Rectal smooth muscle tissue (tissue), 1 donor: ENCODE data around the gene NBPF1.
"Not testable (repeated sequence)": the region's sequence is repeated elsewhere in the genome, so short reads cannot be mapped to it uniquely, and the experiment has no call there.

ENCODE experiments used
- H3K27ac ChIP-seq: one replicate; pipeline ENCODE4 v1.7.0; 2013; ENCODE audit warnings: low read depth, low read length, inconsistent platforms
- H3K27me3 ChIP-seq: one replicate; pipeline ENCODE4 v1.7.0; 2013; ENCODE audit warnings: low read length; ENCODE audit not compliant: control insufficient read depth, insufficient read depth
- H3K36me3 ChIP-seq: one replicate; pipeline ENCODE4 v1.7.0; 2013; ENCODE audit warnings: low read length; ENCODE audit not compliant: control insufficient read depth, insufficient read depth
- H3K4me1 ChIP-seq: one replicate; pipeline ENCODE4 v1.7.0; 2013; ENCODE audit warnings: low read length; ENCODE audit not compliant: control insufficient read depth, insufficient read depth
- H3K4me3 ChIP-seq: one replicate; pipeline ENCODE4 v1.7.0; 2013; ENCODE audit warnings: low read length
- H3K9ac ChIP-seq: one replicate; pipeline ENCODE4 v1.7.0; 2013; ENCODE audit warnings: low read length

NBPF1 gene

GRCh38 chr1:16611981-16612331 is 1.4 kb downstream of the NBPF1 start:
- H3K27ac ChIP-seq, result peak overlapping the region; percentile 88
- peaks cover 11% of the 10 kb centered on the region for H3K36me3 ChIP-seq
- H3K4me3 ChIP-seq, result peak overlapping the region; percentile 79

DNA sequence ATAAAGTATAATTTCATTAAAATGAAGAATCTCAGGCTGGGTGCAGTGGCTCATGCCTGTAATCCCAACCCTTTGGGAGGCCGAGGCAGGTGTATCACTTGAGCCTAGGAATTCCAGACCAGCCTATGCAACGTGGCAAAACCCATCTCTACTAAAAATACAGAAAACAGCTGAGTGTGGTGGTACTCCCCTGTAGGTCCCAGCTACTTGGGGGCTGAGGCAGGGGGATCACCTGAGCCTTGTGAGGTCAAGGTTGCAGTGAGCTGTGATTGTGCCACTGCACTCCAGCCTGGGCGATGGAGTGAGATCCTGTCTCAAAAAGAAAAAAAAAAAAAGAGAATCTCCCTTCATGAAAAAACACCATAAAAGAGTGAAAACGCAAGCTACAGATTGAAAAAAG is 2.2 kb downstream of the NBPF1 start:
- H3K4me3 ChIP-seq, H3K27ac ChIP-seq, H3K9ac ChIP-seq, H3K27me3 ChIP-seq: not testable (repeated sequence)
- H3K4me1 ChIP-seq, result peaks cover 13% of the 10 kb centered on the region
- peaks cover 15% of the 10 kb centered on the region for H3K36me3 ChIP-seq

More at GRCh38 chr1:16611981-16612331, 1.4 kb downstream of the NBPF1 start:
- not testable (repeated sequence) for H3K9ac ChIP-seq, H3K27me3 ChIP-seq
- H3K4me1 ChIP-seq, result peaks cover 13% of the 10 kb centered on the region

DNA sequence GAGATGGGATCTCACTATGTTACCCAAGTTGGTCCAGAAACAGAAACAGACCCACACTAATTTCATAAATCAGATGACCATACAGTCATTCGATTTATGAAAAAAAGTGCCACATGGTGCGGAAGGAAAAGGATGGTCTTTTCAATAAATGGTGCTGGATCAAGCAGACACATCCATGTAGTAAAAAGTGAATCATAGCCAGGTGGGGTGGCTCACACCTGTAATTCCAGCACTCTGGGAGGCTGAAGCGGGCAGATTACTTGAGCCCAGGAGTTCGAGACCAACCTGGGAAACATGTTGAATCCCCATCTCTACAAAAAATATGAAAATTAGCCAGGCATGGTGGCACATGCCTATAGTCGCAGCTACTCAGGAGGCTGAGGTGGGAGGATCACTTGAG is 2.8 kb downstream of the NBPF1 start:
- H3K9ac ChIP-seq, H3K27ac ChIP-seq, H3K4me3 ChIP-seq, H3K27me3 ChIP-seq: not testable (repeated sequence)
- H3K4me1 ChIP-seq, result peaks cover 13% of the 10 kb centered on the region
- H3K36me3 ChIP-seq, result peaks cover 15% of the 10 kb centered on the region

DNA sequence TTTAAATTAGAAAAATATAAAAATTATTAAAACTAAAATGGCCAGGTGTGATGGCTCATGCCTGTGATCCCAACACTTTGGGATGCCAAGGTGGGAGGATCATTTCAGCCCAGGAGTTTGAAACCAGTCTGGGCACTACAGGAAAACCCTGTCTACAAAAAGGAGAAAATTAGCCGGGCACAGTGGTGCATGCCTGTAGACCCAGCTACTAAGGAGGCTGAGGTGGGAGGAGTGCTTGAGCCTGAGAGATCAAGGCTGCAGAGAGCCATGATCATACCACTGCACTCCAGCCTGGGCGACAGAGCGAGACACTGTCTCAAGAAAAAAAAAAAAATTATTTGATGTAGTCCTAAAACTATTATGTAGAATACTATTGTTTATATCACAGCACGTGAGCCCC is 3.6 kb downstream of the NBPF1 start:
- not testable (repeated sequence) for H3K27me3 ChIP-seq, H3K9ac ChIP-seq, H3K4me3 ChIP-seq, H3K27ac ChIP-seq
- Histone ChIP-seq H3K36me3 (peaks cover 17% of the 10 kb centered on the region), H3K4me1 (peaks cover 13% of the 10 kb centered on the region)

DNA sequence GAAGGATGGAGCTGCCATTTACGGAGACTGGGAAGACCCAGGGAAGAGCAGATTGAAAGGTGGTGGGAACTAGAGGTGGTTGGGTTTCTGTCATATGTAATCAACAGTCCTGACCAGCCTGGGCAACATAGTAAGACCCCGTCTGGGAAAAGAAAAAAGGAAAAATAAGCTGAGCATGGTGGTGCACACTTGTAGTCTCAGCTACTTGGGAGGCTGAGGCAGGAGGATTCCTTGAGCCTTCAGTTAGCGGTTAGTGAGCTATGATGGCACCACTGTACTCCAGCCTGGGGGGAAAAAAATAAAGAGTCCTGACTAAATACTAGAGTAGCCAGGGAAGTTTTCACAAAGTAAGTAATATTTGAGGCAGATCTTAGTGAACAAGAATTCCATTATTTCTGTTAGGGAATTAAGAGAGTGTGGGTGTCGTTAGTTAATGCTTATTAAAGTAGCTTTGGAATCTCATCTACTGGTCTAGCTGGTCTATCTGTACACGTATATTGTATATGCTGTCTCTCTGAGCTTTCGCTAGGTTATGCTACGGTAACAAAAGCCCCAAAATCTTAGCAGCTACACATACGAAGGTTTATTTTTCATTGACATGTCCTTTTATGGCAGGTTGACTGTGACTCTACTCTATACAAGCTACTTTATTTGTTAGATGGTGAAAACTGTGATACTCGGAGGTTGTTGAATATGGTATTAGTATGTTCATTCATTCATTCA is 4.4 kb downstream of the NBPF1 start:
- Histone ChIP-seq H3K27me3 (no peaks in the 10 kb centered on the region), H3K36me3 (peaks cover 17% of the 10 kb centered on the region), H3K9ac (no peak overlapping the region), H3K4me3 (no peak overlapping the region), H3K4me1 (peaks cover 13% of the 10 kb centered on the region), H3K27ac (no peak overlapping the region)

DNA sequence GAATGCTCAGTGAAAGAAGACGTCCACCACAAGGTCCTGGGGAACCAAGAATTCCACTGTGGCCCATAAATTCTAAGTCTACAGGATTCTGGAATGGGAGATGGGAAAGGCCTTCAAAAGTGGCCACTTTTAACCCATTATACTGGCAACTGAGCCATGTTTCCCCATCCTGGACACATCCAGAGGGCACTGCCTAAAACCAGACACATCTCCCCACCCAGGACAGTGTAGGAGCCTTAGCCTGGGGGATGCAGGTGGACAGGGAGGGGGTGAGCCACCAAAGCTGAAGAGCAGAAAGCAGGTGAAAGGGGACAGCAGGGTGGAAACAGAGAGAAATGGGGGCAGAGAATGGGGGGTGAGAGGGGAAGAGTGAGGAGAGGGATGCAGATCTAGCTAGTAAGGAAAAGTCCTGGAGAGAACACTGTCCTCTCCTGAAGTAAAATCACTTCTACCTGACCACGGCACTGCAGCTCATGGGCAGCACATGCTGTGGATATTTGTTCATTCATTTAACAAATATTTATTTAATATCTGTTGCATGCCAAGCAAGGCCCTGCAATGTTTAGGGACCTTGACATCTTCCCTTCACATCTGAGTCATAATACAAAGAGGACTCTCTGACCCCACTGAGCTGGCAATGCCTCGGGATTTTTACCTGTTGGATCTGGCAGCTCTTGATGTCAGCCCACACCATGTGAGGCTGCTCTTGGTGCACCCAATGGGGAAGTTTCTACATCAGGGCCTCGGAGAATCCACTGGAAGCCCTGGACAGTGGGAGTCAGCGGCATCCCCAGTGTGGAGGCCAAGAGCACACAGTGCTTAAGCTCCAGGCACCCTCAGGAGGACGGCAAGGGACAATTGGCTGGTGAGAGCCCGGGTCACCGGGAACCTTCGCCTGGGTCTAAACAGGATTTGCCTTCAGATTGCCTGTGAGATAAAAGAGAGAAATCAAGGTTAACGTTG is 5.2 kb downstream of the NBPF1 start:
- not testable (repeated sequence) for H3K4me1 ChIP-seq, H3K27me3 ChIP-seq, H3K27ac ChIP-seq, H3K4me3 ChIP-seq, H3K9ac ChIP-seq
- H3K36me3 ChIP-seq, result peaks cover 17% of the 10 kb centered on the region

DNA sequence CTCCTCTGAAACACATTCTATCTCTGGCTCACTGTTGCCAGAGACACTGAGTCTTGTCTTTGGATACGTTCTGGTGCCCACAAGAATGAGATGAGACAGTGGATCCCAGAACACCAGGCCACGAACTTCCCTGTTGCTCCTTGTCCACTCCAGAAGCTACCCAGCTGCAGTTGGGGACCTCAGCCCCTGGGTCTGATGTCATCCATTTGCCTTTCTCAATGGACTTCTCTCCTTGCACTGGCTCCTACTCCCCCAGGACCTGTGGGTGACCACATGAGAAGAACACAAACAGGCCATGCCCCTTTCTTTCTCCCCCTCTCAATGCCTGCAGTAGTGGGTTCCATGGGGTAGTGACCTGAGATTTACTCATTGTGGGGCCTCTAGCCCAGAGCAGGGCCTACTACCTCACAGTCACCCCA is 5.9 kb downstream of the NBPF1 start:
- H3K36me3 ChIP-seq, result peaks cover 17% of the 10 kb centered on the region
- H3K27ac ChIP-seq, result no peak overlapping the region
- peaks cover 7% of the 10 kb centered on the region for H3K4me1 ChIP-seq

DNA sequence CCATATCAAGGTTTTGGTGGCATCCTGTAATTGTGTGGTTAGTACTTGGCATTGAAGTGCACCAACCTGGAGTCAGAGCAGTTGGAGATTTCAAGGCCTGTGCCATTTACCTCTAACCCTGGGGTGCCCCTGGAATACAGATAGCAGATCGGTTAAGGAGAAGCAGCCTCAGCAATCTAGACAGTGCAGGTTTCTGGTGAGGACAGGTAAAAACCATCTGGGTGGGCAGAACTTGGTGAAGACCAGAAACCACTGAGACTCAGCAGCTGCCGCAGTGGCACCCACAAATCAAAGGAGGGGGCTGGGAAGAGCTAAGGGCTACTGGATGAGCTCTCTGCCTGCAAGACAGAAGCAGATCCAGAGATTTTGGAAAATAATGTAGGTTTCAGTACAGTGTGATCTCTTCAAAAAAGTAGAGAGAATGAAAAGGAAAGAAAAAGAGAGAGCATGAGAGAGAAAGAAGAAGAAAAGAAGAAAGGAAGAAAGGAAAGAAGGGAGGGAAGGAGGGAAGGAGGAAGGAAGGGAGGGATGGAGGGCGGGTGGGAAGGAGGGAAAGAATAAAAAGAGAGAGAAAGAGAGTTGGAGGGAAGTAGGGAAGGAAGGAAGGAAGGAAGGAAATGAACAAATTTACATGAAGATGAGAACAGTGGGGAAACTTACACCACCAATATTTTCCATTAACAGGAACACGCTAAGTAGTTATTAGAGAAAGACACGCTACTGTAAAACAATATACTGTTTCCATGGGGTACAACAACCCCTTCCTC is 6.5 kb downstream of the NBPF1 start:
- not testable (repeated sequence) for H3K9ac ChIP-seq, H3K27me3 ChIP-seq, H3K27ac ChIP-seq, H3K4me1 ChIP-seq, H3K4me3 ChIP-seq
- H3K36me3 ChIP-seq, result peaks cover 17% of the 10 kb centered on the region

More for the DNA sequence above, 5.9 kb downstream of the NBPF1 start:
- H3K9ac ChIP-seq, result no peak overlapping the region
- no peaks in the 10 kb centered on the region for H3K27me3 ChIP-seq
- no peak overlapping the region for H3K4me3 ChIP-seq

- Histone ChIP-seq H3K27me3 (no peaks in the 10 kb centered on the region), H3K4me1 (no peaks in the 10 kb centered on the region), H3K27ac (no peak overlapping the region), H3K36me3 (peaks cover 17% of the 10 kb centered on the region), H3K4me3 (no peak overlapping the region), H3K9ac (no peak overlapping the region)
Measured at GRCh38 chr1:16605532-16606505, 7.5 kb downstream of the NBPF1 start.

DNA sequence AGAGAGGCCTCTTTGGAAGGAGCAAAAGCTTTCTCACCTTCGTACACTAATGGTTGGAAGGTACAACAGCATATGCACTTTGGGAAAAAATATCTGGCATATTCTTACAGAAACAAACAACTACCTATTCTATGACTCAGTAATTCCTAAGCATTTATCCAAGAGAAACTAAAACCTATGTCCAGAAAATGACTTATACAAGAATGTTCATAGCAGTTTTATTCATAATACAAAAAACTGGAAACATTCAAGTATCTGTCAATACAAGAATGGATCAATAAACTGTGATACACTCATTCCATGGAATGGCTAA is 8.2 kb downstream of the NBPF1 start:
- H3K9ac ChIP-seq, result no peak overlapping the region
- H3K27me3 ChIP-seq, result no peaks in the 10 kb centered on the region
- no peaks in the 10 kb centered on the region for H3K4me1 ChIP-seq
- H3K4me3 ChIP-seq, result no peak overlapping the region
- H3K27ac ChIP-seq, result no peak overlapping the region
- peaks cover 17% of the 10 kb centered on the region for H3K36me3 ChIP-seq

DNA sequence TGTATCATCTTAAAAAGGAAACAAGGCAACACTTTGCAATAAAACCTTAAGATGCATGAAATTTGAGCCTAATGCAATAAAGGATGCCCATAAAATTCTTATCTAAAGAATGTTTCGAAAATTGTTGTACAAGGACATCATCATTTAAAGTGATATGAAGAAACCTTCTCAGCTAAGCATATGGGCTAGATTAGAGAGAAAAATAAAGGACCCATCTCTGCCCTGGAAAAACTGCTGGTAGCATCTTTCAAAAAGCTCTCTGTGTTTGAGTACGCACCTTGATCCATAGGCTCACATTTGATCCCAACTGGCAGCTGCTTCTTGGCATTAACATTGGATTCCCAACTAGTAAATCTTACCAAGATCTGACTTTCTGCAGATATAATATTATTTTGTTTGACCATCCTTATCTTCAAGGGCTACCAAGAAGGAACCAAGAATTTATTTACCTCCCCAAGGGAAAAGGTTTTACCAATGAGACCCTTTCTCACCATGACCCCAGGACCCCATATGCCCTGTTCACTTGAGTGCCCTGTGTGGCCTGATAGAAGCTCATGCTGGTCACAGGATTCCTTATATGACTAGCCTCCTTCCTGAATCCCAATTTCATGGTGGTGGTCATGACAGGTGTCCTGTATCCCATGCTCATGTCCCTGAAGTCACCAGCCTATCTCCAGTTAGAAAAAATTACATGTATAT is 8.7 kb downstream of the NBPF1 start:
- H3K36me3 ChIP-seq, result peaks cover 17% of the 10 kb centered on the region
- not testable (repeated sequence) for H3K27ac ChIP-seq, H3K9ac ChIP-seq, H3K27me3 ChIP-seq, H3K4me1 ChIP-seq, H3K4me3 ChIP-seq
